PC-9 (cell line): ENCODE data around the gene ELANE. TPM values are rescaled to one million over a fixed set of nuclear protein-coding genes. Genes with fewer than 3 reads are reported as not detected.

ENCODE experiments used
- BruUV-seq: library from RNA; stranded (reverse); fragments of 400-500 nt; replicated peaks from 2 replicates; lab custom pipeline; 2021; lab: Mats Ljungman, UMichigan
- CTCF ChIA-PET: fragments of 300-600 bp; sonication (Branson Sonifier 250); formaldehyde crosslinking; loops from one replicate; lab custom pipeline; 2022; ENCODE audit warnings: antibody characterized with exemption; lab: Charles Lee
- POLR2A ChIA-PET: fragments of 300-600 bp; sonication (Branson Sonifier 250); formaldehyde crosslinking; loops from one replicate; lab custom pipeline; 2022; ENCODE audit warnings: antibody characterized with exemption; ENCODE audit not compliant: unreplicated experiment; lab: Charles Lee
- DNase-seq, 2 experiments: peaks; one replicate each; pipeline versions ENCODE4 v3.0.0 to v3.0.0-alpha.2; 2015 to 2022; ENCODE audit warnings: mixed read lengths in 1 of 2
- H2AFZ ChIP-seq: fragments of 200-600 bp; sonication (generic); 2 replicates; pipeline ENCODE4 v1.8.1; 2017; ENCODE audit warnings: antibody characterized with exemption
- H3F3A ChIP-seq: fragments of 200-600 bp; sonication (generic); 2 replicates; pipeline ENCODE4 v1.8.1; 2017; ENCODE audit warnings: antibody characterized with exemption, mild to moderate bottlenecking, low read depth; ENCODE audit not compliant: insufficient read depth
- H3K27ac ChIP-seq: fragments of 200-600 bp; sonication (generic); 2 replicates; pipeline ENCODE4 v1.6.1; 2016; ENCODE audit warnings: mixed run types
- H3K27me3 ChIP-seq: fragments of 200-600 bp; sonication (generic); 2 replicates; pipeline ENCODE4 v1.6.1; 2016; ENCODE audit warnings: low read depth, mixed run types; ENCODE audit not compliant: insufficient read depth
- H3K36me3 ChIP-seq: fragments of 200-600 bp; sonication (generic); 2 replicates; pipeline ENCODE4 v1.6.1; 2016; ENCODE audit warnings: low read depth, mixed run types
- H3K4me1 ChIP-seq: fragments of 200-600 bp; sonication (generic); replicated peaks from 2 replicates; pipeline ENCODE4 v1.6.1; 2016; ENCODE audit warnings: mixed run types; ENCODE audit not compliant: insufficient read depth
- H3K4me2 ChIP-seq: fragments of 200-600 bp; sonication (generic); 2 replicates; pipeline ENCODE4 v1.6.1; 2017; ENCODE audit warnings: mixed run types
- H3K4me3 ChIP-seq: fragments of 200-600 bp; sonication (generic); 2 replicates; pipeline ENCODE4 v1.6.1; 2016; ENCODE audit warnings: mixed run types
- H3K79me2 ChIP-seq: fragments of 200-600 bp; sonication (generic); 2 replicates; pipeline ENCODE4 v1.6.1; 2017; ENCODE audit warnings: low read depth, mixed run types
- H3K9me2 ChIP-seq: fragments of 200-600 bp; sonication (generic); 2 replicates; pipeline ENCODE4 v1.8.1; 2017; ENCODE audit warnings: mild to moderate bottlenecking; ENCODE audit not compliant: insufficient read depth
- H3K9me3 ChIP-seq: fragments of 200-600 bp; sonication (generic); 2 replicates; pipeline ENCODE4 v1.8.1; 2016; ENCODE audit warnings: low read depth; ENCODE audit not compliant: insufficient read depth
- H4K20me1 ChIP-seq: fragments of 200-600 bp; sonication (generic); 2 replicates; pipeline ENCODE4 v1.8.1; 2017; ENCODE audit not compliant: insufficient read depth
- EZH2 ChIP-seq: fragments of 200-600 bp; sonication (generic); IDR thresholded peaks from 2 replicates; pipeline ENCODE4 v1.8.0; 2017; ENCODE audit warnings: antibody characterized with exemption, low read depth
- intact Hi-C: fragments of 100-400 bp; cut with micrococcal nuclease; formaldehyde crosslinking; loops from one replicate; pipeline ENCODE4 v1.10.0; 2022; ENCODE audit not compliant: unreplicated experiment
- total RNA-seq: library from RNA; stranded (reverse); gene quantifications from 2 replicates; pipeline ENCODE4 v1.2.3, GENCODE V29; 2021
- TF ChIP-seq, protein P1 (sequence below): fragments of 200-600 bp; sonication (generic); conservative IDR thresholded peaks from 2 replicates; pipeline ENCODE4 v1.6.1; 2017; ENCODE audit warnings: mixed run types, antibody characterized with exemption, mild to moderate bottlenecking, moderate library complexity

The ELANE gene
- total RNA-seq, 1 experiment from 2014 or later: not detected

DNA sequence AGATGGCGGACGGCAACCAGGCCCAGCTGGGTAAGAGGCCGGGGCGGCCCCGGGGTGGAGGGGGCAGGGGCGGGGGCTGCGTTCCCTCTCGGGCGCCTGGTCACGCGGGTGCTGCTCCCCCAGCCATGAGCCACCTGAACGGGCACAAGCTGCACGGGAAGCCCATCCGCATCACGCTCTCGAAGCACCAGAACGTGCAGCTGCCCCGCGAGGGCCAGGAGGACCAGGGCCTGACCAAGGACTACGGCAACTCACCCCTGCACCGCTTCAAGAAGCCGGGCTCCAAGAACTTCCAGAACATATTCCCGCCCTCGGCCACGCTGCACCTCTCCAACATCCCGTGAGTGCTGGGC, 43.7 kb upstream of the ELANE start:
- no peak overlapping the region for H3K4me3 ChIP-seq
- H3K27me3 ChIP-seq: no peaks in the 10 kb centered on the region
- peaks cover 56% of the 10 kb centered on the region for H3K79me2 ChIP-seq
- H3K9me3 ChIP-seq: no peaks in the 10 kb centered on the region
- TF ChIP-seq, protein P1, sequence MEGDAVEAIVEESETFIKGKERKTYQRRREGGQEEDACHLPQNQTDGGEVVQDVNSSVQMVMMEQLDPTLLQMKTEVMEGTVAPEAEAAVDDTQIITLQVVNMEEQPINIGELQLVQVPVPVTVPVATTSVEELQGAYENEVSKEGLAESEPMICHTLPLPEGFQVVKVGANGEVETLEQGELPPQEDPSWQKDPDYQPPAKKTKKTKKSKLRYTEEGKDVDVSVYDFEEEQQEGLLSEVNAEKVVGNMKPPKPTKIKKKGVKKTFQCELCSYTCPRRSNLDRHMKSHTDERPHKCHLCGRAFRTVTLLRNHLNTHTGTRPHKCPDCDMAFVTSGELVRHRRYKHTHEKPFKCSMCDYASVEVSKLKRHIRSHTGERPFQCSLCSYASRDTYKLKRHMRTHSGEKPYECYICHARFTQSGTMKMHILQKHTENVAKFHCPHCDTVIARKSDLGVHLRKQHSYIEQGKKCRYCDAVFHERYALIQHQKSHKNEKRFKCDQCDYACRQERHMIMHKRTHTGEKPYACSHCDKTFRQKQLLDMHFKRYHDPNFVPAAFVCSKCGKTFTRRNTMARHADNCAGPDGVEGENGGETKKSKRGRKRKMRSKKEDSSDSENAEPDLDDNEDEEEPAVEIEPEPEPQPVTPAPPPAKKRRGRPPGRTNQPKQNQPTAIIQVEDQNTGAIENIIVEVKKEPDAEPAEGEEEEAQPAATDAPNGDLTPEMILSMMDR: no peak
- no peak for TF ChIP-seq EZH2
- H3K36me3 ChIP-seq: peaks cover 23% of the 10 kb centered on the region
- DNase-seq: no peak
- peaks cover 50% of the 10 kb centered on the region for H3F3A ChIP-seq
- peaks cover 82% of the 10 kb centered on the region for H4K20me1 ChIP-seq
- H3K4me2 ChIP-seq: no peak overlapping the region
- H3K27ac ChIP-seq: no peak overlapping the region
- H3K9me2 ChIP-seq: no peaks in the 10 kb centered on the region
- POLR2A ChIA-PET: no interaction called here
- BruUV-seq: no TSS peak
- CTCF ChIA-PET: interaction anchor here (0.7 kb wide), 1 partner anchor 80 kb away, joined by 3 read pairs; no protein-coding TSS in a partner anchor
- no peak overlapping the region for H2AFZ ChIP-seq
- no peaks in the 10 kb centered on the region for H3K4me1 ChIP-seq
- intact Hi-C loops: no loop called here

DNA sequence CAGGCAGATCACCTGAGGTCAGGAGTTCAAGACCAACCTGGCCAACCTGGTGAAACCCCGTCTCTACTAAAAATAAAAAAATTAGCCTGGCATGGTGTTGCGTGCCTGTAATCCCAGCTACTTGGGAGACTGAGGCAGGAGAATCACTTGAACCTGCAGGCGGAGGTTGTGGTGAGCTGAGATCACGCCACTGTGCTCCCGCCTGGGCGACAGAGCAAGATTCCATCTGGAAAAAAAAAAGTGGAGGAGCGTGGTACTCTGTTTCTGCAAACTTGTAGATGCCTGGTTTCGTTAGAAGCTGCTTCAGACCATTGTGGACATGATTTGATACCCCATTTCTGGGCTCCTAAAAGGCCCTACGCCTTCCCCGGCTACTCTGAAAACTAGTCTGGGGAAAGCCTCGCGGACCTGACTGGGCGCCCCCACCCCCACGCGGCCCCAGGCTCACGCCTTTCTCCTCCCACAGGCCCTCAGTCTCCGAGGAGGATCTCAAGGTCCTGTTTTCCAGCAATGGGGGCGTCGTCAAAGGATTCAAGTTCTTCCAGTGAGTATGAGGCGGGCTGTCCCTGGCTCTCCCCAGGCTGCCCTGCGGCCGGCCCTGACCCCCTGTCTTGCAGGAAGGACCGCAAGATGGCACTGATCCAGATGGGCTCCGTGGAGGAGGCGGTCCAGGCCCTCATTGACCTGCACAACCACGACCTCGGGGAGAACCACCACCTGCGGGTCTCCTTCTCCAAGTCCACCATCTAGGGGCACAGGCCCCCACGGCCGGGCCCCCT, 41.8 kb upstream of the ELANE start:
- Histone ChIP-seq H3K79me2 (peaks cover 38% of the 10 kb centered on the region), H3K27ac (no peak overlapping the region), H3K27me3 (no peaks in the 10 kb centered on the region), H4K20me1 (peaks cover 63% of the 10 kb centered on the region), H3K36me3 (peaks cover 14% of the 10 kb centered on the region), H3F3A (peaks cover 50% of the 10 kb centered on the region), H3K4me1 (no peaks in the 10 kb centered on the region), H3K9me3 (no peaks in the 10 kb centered on the region), H2AFZ (no peak overlapping the region), H3K4me3 (no peak overlapping the region), H3K4me2 (no peak overlapping the region), H3K9me2 (no peaks in the 10 kb centered on the region)
- POLR2A ChIA-PET: no interaction called here
- TF ChIP-seq EZH2: no peak
- TF ChIP-seq, protein P1: no peak
- TSS peak; percentile 1 for BruUV-seq
- DNase-seq: no peak
- intact Hi-C loops: no loop called here
- CTCF ChIA-PET: no interaction called here

DNA sequence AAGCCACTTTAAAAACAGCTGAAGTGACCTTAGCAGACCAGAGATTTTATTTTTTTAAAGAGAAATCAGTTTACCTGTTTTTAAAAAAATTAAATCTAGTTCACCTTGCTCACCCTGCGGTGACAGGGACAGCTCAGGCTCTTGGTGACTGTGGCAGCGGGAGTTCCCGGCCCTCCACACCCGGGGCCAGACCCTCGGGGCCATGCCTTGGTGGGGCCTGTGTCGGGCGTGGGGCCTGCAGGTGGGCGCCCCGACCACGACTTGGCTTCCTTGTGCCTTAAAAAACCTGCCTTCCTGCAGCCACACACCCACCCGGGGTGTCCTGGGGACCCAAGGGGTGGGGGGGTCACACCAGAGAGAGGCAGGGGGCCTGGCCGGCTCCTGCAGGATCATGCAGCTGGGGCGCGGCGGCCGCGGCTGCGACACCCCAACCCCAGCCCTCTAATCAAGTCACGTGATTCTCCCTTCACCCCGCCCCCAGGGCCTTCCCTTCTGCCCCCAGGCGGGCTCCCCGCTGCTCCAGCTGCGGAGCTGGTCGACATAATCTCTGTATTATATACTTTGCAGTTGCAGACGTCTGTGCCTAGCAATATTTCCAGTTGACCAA, 41.1 kb upstream of the ELANE start:
- ChIA-PET CTCF (no interaction called here), POLR2A (no interaction called here)
- peaks cover 10% of the 10 kb centered on the region for H3K36me3 ChIP-seq

More for the DNA sequence above, 41.1 kb upstream of the ELANE start:
- H3K4me2 ChIP-seq: no peak overlapping the region
- H2AFZ ChIP-seq: no peak overlapping the region
- peaks cover 57% of the 10 kb centered on the region for H4K20me1 ChIP-seq
- peaks cover 32% of the 10 kb centered on the region for H3K79me2 ChIP-seq
- intact Hi-C loops: no loop called here
- no peak overlapping the region for H3K27ac ChIP-seq
- no peak for TF ChIP-seq EZH2
- TF ChIP-seq, protein P1: no peak
- no peaks in the 10 kb centered on the region for H3K27me3 ChIP-seq
- H3K9me3 ChIP-seq: no peaks in the 10 kb centered on the region
- no peak overlapping the region for H3K4me3 ChIP-seq
- DNase-seq: no peak
- peaks cover 46% of the 10 kb centered on the region for H3F3A ChIP-seq
- H3K9me2 ChIP-seq: no peaks in the 10 kb centered on the region
- TSS peak; percentile 15 for BruUV-seq
- no peaks in the 10 kb centered on the region for H3K4me1 ChIP-seq
